NCI-H187 treated with DMSO at 0.1 percent for 48 hours (cell line): ENCODE measurements around the gene KRT36.

Experiments
- DNase-seq: peaks from one replicate; lab custom pipeline; 2025; lab: John Stamatoyannopoulos, UW

The KRT36 gene

GRCh38 chr17:41500131-41500911 lies 10.6 kb upstream of the KRT36 start:
- no peak for DNase-seq

- DNase-seq = no peak
Observed at GRCh38 chr17:41499714-41500113, 10.0 kb upstream of the KRT36 start.

DNA sequence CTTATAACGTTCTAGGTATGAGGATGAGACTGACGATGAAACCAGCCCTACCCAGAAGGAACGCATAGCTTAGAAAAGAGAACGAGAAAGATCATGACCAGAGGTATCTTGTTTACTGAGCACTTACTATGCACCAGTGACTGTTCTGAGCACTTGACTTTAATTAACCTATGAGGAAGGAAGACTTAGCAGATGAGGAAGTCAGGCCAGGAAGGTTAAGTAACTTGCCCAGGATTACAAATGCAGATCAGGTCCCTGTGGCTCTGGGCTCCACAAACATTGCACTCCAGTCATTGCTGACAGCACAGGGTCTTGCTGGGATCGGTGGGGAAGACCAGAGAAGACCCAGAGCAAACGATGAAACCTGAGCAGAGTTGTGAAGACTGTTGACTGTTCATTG lies 8.6 kb upstream of the KRT36 start:
- DNase-seq = no peak

DNA sequence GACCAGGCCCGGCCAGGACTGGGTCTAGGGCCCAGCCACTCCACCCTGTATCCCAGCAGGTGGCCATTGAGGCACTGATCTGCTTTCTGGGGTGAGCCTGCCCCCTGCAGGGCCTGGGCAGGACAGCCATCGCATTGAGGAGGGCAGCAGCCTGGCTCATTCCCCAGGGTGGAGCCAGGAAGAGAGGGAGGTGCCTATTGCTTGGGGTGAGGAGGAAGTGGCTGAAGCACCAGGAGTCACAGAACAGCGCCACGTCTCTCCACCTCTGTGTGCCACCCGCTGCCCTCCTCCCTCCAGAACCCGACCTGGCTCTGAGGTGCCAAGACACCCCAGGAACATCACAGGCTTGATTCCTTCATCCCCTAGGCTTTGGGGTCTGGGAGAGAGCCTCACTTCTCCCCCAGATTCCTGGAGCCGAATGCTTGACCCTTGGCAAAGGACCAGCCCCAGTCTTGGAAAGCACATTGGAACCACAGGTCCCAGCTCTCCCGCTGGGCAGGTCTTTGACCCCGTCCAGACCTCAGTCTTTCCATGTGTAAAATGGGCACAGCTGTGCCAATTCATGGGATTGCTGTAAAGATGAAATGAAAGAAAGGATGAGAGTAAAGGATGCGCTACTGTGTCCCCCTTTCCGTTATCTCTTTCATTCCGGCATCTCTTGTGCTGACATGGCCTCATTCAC lies 7.2 kb upstream of the KRT36 start:
- no peak for DNase-seq

DNA sequence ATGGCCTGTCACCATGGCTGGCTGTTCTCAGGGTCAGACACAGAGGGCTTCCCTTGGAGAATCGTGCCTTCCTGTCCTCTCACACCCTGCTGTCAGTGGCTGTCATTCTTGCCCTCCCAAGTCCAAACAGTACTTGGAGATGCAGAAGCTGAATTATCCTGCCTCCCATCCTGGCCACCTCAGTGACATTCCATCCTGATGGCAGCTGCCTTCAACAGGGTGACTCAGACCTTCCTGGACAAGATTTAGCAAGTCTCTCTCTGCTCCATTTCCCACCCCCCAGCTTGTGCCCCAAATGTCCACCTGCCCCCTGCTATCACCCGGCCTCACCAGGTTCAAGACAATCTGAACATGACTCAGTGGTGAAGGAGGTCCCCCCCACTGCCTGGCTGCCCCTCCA lies 4.8 kb upstream of the KRT36 start:
- DNase-seq = no peak

DNA sequence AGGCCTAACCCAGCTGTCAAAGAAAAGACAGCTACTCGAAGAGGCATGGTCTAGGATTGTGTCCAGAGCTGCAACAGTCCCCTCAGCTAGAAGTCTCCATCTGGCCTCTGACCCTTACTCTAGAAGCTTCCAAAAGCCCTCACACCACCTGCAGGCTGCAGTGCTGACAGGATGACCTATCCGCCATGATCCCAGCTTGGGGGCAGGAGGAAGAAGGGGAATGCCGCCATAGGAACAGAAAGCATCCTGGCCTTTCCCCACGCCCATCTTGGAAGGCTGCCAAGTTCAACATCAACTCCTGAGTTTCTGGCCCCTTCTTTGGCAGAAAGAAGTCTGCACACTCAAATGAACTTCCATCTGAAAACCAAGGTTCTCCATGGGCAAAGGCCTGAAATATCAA lies 3.1 kb upstream of the KRT36 start:
- no peak for DNase-seq

GRCh38 chr17:41492351-41492750 lies 2.6 kb upstream of the KRT36 start:
- DNase-seq = no peak

DNA sequence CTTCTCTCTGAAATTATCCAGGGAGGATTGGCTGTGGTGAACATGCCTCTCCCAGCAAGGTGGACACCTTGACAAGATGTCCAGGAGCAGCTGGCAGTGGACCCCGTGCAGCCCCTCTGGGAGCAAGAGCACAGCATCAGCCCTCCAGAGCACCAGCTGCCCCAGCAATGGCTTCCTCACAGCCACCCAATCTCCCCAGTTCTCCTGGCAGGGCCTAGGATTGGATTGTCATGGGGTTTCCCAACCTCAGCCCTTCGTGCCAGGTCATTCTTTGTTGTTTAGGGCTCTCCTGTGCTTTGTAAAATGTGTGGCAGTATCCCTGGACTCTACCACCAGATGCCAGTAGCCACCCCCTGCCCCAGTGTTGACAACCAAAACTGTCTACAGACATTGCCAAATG lies 1.8 kb upstream of the KRT36 start:
- no peak for DNase-seq

DNA sequence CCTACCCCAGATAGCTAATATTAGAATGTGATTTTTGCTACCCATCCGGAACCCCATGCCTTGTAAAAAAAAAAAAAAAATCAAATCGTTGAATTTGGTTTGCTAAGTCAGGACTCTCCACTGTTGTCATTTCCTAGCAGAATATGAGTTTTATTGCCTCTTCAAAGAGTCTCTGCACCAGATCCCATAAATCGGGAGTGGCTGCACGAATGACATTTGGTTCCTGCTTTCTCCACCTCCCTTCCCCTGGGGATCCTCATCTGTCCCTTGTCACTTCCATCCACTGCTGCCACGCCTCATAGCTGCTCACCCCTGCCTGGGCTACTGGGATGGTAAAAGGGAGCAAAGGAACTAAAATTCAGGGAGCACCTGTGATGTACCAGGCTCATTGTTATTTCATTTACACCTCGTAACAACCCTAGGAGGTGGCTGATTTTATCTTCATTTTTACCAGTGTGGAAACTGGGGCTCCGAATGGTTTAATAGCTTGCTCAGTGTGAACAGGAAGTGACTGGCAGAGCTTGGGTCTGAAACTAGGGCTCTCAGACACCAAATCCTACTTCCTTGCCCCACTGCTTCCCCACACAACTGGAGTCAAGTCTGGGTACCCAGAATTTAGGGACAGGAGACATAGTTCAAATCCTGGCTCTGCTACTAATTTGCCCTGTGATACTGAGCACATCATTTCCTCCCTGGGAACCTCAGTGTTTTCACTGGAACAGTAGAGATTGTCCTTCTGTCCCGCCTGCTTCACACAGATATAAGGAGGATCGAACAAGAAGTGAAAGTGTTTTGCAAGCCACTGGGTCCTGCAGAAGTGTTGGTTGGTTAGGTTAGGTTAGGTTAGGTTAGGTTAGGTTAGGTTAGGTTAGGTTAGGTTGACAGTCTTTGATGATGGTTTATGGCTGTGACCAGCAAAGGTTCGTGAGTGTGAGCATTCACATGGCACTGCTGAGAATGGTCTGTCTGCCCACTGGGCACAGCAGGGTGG lies 585 bp upstream of the KRT36 start:
- no peak for DNase-seq

DNA sequence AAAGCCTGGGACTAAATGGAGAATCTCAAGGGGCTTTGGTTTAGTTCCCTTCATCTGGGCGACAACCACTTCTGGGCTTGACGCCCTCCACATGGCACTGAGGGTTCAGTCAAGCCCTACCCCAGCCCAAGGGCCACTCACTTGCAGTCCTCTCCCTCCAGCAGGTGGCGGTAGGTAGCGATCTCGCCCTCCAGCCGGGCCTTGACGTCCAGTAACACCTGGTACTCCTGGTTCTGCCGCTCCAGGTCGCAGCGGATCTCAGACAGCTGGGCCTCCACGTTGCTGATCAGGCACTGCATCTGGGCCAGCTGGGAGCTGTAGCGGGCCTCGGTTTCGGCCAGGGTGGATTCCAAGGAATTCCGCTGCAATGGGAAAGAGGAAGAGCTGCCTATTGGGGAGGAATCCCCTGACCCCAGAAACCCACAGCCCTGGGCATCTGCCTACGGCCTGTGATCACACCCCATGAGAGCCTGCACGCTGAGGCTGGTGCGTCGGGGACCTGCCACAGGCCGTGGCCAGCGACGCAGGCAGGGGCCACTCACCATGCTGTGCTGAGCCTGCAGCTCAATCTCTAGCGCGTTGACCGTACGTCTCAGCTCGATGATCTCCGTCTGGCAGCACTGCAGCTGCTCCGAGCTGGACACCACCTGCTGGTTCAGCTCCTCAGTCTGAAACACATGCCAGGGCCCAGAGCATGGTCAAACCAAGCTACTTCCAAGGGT lies 2.7 kb downstream of the KRT36 start:
- DNase-seq = no peak

DNA sequence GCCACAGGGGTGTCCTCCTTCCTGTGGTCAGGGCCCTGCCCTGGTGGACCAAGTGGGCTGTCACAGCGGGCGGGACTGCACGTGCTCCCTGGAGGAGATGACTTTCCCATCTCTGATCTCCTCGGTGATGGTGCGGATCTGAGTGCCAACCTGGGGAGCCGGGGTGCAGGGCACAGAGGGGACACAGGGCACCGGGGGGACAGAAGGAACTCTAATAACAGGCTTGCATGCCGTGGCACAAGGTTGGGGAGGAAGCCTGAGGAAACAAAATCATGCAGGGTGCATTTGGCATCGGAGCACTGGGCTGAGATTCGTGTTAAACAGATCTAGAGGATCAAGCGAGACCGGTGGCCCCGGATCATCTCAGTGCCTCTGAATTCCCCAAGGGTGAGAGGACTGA lies 3.4 kb downstream of the KRT36 start:
- no peak for DNase-seq

DNA sequence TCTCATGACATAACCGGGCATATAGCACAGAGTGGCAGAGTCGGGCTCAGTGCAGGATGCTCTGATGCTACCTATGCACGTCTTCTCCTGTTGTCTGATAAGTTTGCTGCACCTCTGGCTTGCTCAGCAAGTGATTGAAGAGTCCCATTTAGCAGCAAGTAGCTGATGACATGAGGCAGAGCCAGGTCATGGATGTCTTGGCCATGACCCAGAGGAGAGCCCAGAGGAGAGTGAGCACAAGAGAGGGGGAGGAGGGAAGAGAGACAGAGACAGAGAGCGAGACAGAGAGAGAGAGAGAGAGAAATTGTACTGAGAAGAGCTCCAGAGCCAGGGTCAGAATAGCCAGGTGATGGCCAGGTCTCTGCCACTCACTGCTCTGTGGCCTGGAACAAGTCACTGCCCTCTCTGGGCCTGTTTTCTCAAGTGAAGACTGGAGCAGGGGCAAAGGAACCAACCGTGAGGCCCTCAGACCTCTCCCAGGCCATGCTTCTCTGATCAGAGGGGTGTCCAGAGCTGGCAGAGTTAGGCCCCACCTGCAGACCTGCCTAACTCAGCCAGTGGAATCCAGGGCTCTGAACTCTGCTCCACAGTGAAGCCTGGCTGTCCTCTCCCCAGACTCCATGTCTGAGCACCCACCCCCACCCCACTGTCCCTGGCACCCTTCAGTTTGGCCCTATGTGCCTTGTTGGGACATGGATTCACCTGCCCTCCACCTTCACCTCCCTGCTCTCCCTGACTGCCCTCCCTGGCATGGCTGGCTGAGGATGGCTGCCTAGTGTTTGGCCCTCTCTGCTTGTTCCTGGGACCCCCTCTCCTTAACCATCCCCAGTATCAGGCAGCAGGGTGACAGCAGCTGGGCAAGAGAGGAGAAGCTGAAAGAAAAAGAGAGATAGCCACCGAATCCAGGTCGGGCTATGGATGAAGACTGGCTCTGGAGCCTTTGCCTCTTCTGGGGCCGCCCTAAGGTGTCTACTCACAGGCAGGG lies 4.5 kb downstream of the KRT36 start:
- no peak for DNase-seq

DNA sequence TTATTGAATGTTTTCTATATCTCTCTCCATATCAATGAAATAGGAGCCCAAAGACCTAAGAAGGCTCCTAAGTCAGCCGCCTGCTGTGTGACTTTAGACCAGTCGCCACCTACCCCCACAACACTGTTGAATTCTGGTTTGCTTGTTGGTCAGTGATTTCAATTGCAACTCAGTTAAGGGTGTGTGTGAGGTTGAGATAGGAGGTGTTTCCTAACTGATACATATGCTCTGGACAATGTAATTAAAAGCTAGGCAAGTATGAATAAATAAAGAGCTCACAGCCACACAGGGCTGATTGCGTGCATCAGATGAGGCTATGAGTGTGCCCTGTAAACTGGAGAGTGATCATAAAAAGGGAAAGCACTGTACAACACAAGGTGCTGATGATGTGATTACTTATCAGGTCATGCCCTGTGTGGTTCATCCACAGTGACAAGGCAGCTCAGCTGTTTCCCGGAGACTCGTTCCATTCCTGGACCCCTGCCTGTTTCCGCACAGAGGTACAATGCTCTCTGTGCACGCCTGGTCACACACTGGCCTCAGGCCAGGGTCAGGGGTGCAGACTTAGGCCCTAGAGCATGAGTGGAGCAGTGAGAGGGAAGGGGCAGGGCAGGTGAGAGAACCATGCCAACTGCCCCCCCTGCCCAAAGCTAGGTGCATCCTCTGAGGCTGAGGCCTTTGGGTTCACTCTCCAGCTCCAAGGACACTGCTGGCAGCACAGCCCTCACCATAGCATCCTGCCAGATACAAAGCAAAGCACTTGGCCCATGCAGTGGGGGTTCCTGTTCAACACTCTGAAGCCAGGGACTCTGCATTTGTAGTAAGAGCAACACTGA lies 5.5 kb downstream of the KRT36 start:
- no peak for DNase-seq

DNA sequence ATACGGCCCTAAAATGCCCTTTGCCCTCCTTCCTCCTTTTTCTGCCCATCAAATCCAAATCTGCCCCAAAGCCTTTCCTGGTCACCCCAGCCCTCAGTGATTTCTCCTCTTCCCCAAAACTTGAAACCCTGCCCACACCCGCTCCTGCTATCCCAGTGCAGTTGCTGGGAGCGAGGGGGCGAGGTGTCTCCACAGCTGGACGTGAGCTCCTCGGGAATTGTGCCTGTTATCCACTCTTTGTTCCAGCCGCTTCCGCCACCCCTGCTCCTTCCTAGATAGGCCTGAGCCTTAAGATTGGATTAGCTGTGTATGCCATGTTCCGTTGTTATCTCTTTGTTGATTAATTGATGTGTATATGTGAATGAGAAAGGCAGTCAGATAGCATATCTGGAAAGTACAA lies 6.2 kb downstream of the KRT36 start:
- no peak for DNase-seq

DNA sequence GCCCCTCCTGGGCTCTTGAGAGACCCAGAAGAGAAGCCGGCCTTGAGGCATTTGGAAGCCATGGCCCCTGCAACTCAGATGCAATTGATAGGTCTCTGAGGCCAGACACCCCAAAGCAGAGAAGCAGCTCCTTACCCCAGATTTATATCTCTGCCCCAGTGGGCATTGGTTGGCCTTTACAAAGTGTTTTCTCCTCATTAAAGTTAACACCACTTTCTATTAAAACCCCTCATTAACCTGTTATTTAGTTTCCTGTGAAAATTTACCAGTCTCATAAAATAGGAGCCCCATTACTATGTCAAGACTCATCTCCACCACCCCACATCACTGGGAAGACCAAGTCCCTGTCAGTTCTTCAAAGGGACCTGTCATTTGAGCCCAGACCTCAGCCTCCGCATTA lies 8.7 kb downstream of the KRT36 start, which contains the start of gene KRT35:
TSS of gene KRT35 (minus strand) at position 116 of the 400 bp plus-strand sequence. CDS start at position 62, 54 bp downstream.
- DNase-seq = no peak

DNA sequence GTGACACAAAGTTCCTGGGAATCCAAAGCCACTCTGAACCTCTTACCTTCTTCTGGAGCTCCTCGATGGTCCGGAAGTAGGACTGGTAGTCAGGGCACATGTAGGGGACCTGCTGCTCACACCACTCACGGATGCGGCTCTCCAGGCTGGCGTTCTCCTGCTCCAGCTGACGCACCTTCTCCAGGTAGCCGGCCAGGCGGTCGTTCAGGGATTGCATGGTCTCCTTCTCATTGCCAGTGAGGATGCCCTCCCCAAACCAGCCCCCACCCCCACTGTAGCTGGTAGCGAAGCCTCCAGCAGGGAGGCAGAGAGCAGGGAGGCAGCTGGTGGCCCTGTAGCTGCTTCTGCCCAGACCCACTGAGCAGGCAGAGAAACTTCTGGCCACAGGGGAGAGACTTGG lies 9.1 kb downstream of the KRT36 start:
- no peak for DNase-seq

DNA sequence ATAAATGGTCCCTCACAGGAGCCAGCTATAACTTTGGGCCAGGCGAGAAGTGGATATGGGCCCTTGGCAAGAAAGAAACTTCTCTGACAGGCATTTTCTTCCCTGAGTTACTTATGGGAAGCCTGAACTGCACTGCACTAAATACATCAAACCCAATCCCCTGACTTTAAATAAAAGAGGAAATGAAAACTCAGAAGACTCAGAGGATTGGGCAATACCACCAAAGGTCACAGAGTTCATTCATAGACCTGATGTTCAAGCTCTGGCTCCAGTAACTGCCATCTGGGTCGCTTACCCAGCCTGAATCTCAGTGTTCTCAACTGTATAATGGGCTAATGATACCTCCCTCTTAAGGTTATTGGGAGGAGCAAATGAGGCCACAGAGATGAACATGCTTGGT lies 9.6 kb downstream of the KRT36 start:
- no peak for DNase-seq

GRCh38 chr17:41478237-41478636 lies 11.5 kb downstream of the KRT36 start:
- no peak for DNase-seq
